Measurements from ENCODE around the gene SLC23A3.
"Not testable (repeated sequence)": the region's sequence is repeated elsewhere in the genome, so short reads cannot be mapped to it uniquely, and the experiment has no call there.

Gene SLC23A3

GRCh38 chr2:219205165-219205538, 35.3 kb upstream of the SLC23A3 start:
- no peak for DNase-seq (ENCODE audit: low read depth in 2 of 3, low spot score in 1 of 3)

GRCh38 chr2:219204425-219205164, 34.8 kb upstream of the SLC23A3 start:
- DNase-seq (ENCODE audit: low read depth in 2 of 3, low spot score in 1 of 3): no peak

DNA sequence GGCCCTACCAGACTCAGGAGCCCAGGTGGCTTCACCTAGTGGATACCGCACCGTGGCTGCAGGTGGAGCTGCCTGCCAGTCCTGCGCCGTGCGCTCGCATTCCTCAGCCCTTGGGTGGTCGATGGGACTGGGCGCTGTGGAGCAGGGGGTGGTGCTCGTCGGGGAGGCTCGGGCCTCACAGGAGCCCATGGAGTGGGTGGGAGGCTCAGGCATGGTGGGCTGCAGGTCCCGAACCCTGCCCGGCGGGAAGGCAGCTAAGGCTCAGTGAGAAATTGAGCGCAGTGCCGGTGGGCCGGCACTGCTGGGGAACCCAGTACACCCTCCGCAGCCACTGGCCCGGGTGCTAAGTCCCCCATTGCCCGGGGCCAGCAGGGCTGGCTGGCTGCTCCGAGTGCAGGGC, 31.5 kb upstream of the SLC23A3 start:
- DNase-seq (ENCODE audit: low read depth in 2 of 3, low spot score in 1 of 3): not testable (repeated sequence)

DNA sequence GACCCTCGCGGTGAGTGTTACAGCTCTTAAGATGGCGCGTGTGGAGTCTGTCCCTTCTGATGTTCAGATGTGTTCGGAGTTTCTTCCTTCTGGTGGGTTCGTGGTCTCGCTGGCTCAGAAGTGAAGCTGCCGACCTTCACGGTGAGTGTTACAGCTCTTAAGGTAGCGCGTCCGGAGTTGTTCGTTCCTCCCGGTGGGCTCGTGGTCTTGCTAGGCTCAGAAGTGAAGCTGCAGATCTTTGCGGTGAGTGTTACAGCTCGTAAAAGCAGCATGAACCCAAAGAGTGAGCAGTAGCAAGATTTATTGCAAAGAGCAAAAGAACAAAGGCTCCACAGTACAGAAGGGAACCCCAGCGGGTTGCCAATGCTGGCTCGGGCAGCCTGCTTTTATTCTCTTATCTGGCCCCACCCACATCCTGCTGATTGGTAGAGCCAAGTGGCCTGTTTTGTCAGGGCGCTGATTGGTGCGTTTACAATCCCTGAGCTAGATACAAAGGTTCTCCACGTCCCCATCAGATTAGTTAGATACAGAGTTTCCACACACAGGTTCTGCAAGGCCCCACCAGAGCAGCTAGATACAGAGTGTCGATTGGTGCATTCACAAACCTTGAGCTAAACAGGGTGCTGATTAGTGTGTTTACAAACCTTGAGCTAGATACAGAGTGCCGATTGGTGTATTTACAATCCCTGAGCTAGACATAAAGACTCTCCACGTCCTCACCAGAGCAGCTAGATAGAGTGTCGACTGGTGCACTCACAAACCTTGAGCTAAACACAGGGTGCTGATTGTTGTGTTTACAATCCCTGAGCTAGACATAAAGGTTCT, 30.9 kb upstream of the SLC23A3 start:
- DNase-seq (ENCODE audit: low read depth in 2 of 3, low spot score in 1 of 3): peak in 1 of 3 donors; percentile 10

GRCh38 chr2:219199470-219200211, 29.8 kb upstream of the SLC23A3 start:
- DNase-seq (ENCODE audit: low read depth in 2 of 3, low spot score in 1 of 3): no peak

DNA sequence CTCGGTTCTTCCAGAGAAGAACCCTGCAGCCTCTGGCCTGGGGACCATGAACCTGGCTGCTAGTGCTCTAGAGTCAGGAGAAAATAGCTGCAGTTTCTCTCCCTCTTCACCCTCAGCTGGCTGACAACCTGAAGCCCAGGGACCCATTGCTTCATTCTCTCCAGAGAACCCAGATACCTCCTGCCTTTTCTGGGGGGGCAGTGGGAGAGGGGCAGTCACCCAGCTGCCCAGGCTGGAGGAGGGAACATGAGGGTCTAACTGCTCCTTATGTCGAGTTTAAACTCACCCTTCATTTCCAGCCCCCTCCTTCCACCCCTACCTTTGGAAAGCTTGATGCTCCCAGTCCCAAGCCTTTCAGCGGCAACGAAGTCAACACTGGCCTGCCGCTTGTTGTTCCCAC, 29.1 kb upstream of the SLC23A3 start:
- DNase-seq (ENCODE audit: low read depth in 2 of 3, low spot score in 1 of 3): no peak

DNA sequence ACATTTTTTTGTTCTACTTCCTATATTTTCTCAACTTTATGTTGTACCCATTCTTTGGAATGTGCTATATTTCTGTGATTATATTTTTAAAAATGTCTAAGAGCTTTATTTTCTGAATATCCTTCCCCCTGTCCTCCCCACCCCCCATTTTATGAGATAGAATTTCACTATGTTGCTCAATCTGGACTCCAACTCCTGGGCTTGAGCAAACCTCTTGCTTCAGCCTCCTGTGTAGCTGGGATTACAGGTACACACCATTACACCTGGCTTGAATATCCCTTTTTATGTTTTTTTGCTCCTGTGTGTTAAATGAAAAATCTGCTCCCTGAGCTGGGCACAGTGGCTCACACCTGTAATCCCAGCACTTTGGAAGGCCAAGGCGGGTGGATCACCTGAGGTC, 27.6 kb upstream of the SLC23A3 start:
- DNase-seq (ENCODE audit: low read depth in 2 of 3, low spot score in 1 of 3): no peak

DNA sequence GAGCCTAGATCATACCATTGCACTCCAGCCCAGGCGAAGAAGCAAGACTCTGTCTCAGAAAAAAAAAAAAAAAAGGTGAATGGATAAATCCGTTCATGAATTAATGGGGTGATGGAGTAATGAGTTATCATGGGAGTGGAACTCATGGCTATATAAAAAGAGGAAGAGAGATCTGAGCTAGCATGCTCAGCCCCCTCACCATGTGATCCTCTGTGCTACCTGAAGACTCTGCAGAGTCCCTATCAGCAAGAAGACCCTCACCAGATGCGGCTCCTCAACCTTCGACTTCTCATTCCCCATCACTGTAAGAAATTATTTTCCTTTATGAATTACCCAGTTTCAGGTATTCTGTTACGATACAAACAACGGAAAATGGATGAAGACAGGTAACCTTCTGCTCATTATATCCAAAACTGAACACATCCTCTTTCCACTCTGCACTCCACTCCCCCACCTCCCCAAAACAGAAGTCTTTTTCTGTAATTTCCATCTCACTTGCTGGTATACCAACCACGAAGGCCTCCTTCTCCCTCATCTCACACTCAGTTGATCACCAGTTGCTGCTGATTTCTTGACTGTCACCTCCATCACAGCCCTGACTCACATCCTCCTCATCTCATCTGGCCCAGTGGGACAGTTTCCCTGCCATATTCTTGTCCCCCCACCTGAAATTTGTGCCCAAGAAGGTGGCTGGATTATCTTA, 17.1 kb upstream of the SLC23A3 start:
- DNase-seq (ENCODE audit: low read depth in 2 of 3, low spot score in 1 of 3): peak in 2 of 3 donors; percentile 25 to 30

- no peak for DNase-seq (ENCODE audit: low read depth in 2 of 3, low spot score in 1 of 3)
Observed at GRCh38 chr2:219184121-219184520, 14.3 kb upstream of the SLC23A3 start.

DNA sequence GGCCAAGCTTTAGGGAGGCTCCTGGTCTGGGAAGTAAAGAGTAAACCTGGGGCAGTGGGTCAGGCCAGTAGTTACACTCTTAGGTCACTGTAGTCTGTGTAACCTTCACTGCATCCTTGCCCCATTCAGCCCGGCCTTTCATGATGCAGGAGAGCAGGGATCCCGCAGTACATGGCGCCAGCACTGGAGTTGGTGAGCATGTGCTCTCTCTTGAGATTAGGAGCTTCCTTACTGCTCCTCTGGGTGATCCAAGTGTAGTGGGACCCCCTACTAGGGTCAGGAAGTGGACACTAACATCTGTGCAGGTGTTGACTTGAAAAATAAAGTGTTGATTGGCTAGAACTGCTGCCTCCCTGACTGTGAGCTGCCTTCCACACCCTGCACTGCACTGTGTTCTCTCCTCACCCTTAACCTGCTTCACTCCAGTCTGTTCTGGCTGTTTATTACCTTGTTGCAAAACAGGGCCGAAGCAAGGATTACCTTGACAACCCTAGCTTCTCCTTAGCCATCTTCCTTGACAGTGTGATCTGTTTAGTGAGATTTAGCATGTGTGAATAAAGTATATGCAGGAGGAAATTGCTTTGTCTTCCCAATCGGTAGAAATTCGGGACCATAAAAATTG, 13.4 kb upstream of the SLC23A3 start:
- DNase-seq (ENCODE audit: low read depth in 2 of 3, low spot score in 1 of 3): no peak

GRCh38 chr2:219182331-219183150, 12.7 kb upstream of the SLC23A3 start:
- DNase-seq (ENCODE audit: low read depth in 2 of 3, low spot score in 1 of 3): no peak

DNA sequence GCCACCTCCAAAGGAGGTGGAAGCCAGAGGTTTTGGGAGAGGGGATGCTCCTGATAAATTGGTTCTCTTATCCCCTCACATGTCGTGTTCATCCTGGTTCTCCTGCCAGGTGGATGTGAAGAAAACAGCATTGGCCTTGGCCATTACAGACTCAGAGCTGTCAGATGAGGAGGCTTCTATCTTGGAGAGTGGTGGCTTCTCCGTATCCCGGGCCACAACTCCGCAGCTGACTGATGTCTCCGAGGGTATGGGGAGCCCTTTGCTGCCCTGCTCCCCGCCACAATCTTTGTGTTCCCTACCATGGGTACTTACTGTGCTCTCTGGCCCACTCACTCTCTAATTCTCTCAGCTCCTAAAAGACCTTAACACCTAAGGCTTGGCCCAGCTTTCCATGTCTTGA, 11.7 kb upstream of the SLC23A3 start:
- no peak for DNase-seq (ENCODE audit: low read depth in 2 of 3, low spot score in 1 of 3)

DNA sequence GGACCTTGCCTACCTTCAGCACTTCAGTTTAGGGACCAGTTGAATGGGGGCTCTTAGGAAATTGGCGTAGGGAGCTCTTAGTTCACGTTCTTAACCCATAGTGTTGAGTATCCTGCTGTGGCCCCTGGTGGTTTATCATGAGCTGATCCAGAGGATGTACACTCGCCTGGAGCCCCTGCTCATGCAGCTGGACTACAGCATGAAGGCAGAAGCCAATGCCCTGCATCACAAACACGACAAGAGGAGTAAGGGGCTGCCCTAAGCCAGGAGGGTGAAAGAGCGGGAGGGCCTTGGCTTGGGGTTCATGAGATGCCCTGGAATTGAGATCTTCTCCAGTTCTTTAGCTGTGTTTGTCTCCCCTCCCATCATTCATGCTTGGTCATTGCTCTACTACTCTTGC, 11.1 kb upstream of the SLC23A3 start:
- no peak for DNase-seq (ENCODE audit: low read depth in 2 of 3, low spot score in 1 of 3)

GRCh38 chr2:219179601-219180465, 10.0 kb upstream of the SLC23A3 start:
- DNase-seq (ENCODE audit: low read depth in 2 of 3, low spot score in 1 of 3): no peak

GRCh38 chr2:219178377-219179175, 8.7 kb upstream of the SLC23A3 start:
- no peak for DNase-seq (ENCODE audit: low read depth in 2 of 3, low spot score in 1 of 3)

GRCh38 chr2:219177552-219178376, 7.9 kb upstream of the SLC23A3 start, which contains the start of gene RETREG2:
Gene RETREG2, plus strand, starts transcription at chr2:219178275. Its CDS starts 78 bp downstream, at chr2:219178353.
- peak; percentile 61 to 73 (median 63) for DNase-seq (ENCODE audit: low read depth in 2 of 3, low spot score in 1 of 3)
